ENCODE measurements around the gene MCRIP1. TPM values are rescaled to one million over a fixed set of nuclear protein-coding genes. Genes with fewer than 3 reads are reported as not detected.

MCRIP1 gene
- polyA plus RNA-seq, 1 donor (not counting 4 experiments of a cell fraction or from before 2014, with no cell fraction given): 17.7 TPM

- TF ChIP-seq CTCF (optimal IDR thresholded peaks at IDR 0.05 in 1 of 3, IDR thresholded peaks at IDR 0.05 in 1 of 3, conservative IDR thresholded peaks at IDR 0.05 in 1 of 3; ENCODE audit: extremely low read depth in 1 of 3, insufficient read depth in 2 of 3, low read length in 3 of 3) (no peak), EZH2 (IDR thresholded peaks at IDR 0.05; ENCODE audit: low read length) (no peak)
- Histone ChIP-seq H3K9me1 (ENCODE audit: control insufficient read depth, extremely low read depth, insufficient read depth, low read length) (no peaks in the 10 kb centered on the region), H3K4me3 (ENCODE audit: control insufficient read depth in 2 of 3, extremely low read depth in 1 of 3, insufficient read depth in 2 of 3, low read depth in 1 of 3, low read length in 3 of 3) (no peak overlapping the region), H3K27me3 (ENCODE audit: control insufficient read depth, extremely low read depth, insufficient read depth, low read length) (no peaks in the 10 kb centered on the region), H3K9ac (ENCODE audit: control insufficient read depth, extremely low read depth, insufficient read depth, low read length) (no peak overlapping the region), H3K4me1 (ENCODE audit: control insufficient read depth, extremely low read depth, insufficient read depth, low read length) (peaks cover 20% of the 10 kb centered on the region), H3K9me3 (ENCODE audit: control insufficient read depth, low read depth, low read length) (no peaks in the 10 kb centered on the region), H4K20me1 (ENCODE audit: control insufficient read depth, extremely low read depth, insufficient read depth, low read length) (no peaks in the 10 kb centered on the region), H3K27ac (ENCODE audit: control insufficient read depth, insufficient read depth, low read length) (no peak overlapping the region), H3K36me3 (ENCODE audit: control insufficient read depth in 2 of 2, extremely low read depth in 1 of 2, insufficient read depth in 2 of 2, low read length in 2 of 2) (peaks cover 0 to 1% of the 10 kb centered on the region in 2 experiments), H3K79me2 (ENCODE audit: control insufficient read depth, insufficient read depth, low read length) (no peaks in the 10 kb centered on the region), H3K4me2 (ENCODE audit: control insufficient read depth, extremely low read depth, insufficient read depth, low read depth, low read length) (no peak overlapping the region), H2AFZ (ENCODE audit: control insufficient read depth, low read length) (no peak overlapping the region)
- dilution Hi-C loops (cut with MboI; ENCODE audit: extremely low pct_ligation_motif_present, low sequenced_read_pairs): no loop called here
- FAIRE-seq (no peak), DNase-seq (ENCODE audit: low read depth, low spot score) (no peak)
Observed at GRCh38 chr17:81825841-81826466, 7.1 kb downstream of the MCRIP1 start.

- Histone ChIP-seq H3K9me3 (ENCODE audit: control insufficient read depth, low read depth, low read length) (no peaks in the 10 kb centered on the region), H3K27ac (ENCODE audit: control insufficient read depth, insufficient read depth, low read length) (no peak overlapping the region), H3K9me1 (ENCODE audit: control insufficient read depth, extremely low read depth, insufficient read depth, low read length) (no peaks in the 10 kb centered on the region), H4K20me1 (ENCODE audit: control insufficient read depth, extremely low read depth, insufficient read depth, low read length) (no peaks in the 10 kb centered on the region), H3K9ac (ENCODE audit: control insufficient read depth, extremely low read depth, insufficient read depth, low read length) (no peak overlapping the region), H3K36me3 (ENCODE audit: control insufficient read depth in 2 of 2, extremely low read depth in 1 of 2, insufficient read depth in 2 of 2, low read length in 2 of 2) (peaks cover 0 to 1% of the 10 kb centered on the region in 2 experiments), H3K4me3 (ENCODE audit: control insufficient read depth in 2 of 3, extremely low read depth in 1 of 3, insufficient read depth in 2 of 3, low read depth in 1 of 3, low read length in 3 of 3) (no peak overlapping the region), H3K4me1 (ENCODE audit: control insufficient read depth, extremely low read depth, insufficient read depth, low read length) (peaks cover 15% of the 10 kb centered on the region), H2AFZ (ENCODE audit: control insufficient read depth, low read length) (no peak overlapping the region), H3K4me2 (ENCODE audit: control insufficient read depth, extremely low read depth, insufficient read depth, low read depth, low read length) (no peak overlapping the region), H3K27me3 (ENCODE audit: control insufficient read depth, extremely low read depth, insufficient read depth, low read length) (no peaks in the 10 kb centered on the region), H3K79me2 (ENCODE audit: control insufficient read depth, insufficient read depth, low read length) (no peaks in the 10 kb centered on the region)
- no peak for FAIRE-seq
- no peak for TF ChIP-seq EZH2 (IDR thresholded peaks at IDR 0.05; ENCODE audit: low read length)
- no peak for TF ChIP-seq CTCF (optimal IDR thresholded peaks at IDR 0.05 in 1 of 3, IDR thresholded peaks at IDR 0.05 in 1 of 3, conservative IDR thresholded peaks at IDR 0.05 in 1 of 3; ENCODE audit: extremely low read depth in 1 of 3, insufficient read depth in 2 of 3, low read length in 3 of 3)
- no peak for DNase-seq (ENCODE audit: low read depth, low spot score)
- dilution Hi-C loops (cut with MboI; ENCODE audit: extremely low pct_ligation_motif_present, low sequenced_read_pairs): no loop called here
Observed at GRCh38 chr17:81824595-81824994, 8.5 kb downstream of the MCRIP1 start.
